BE2C (cell line): Measurements from ENCODE around the gene RAB22A.

Source experiments
- DNase-seq: peaks from one replicate; pipeline ENCODE4 v3.0.0-alpha.2; 2020
- H3K27me3 ChIP-seq: fragments of 250-450 bp; sonication (Bioruptor Pico); 2 replicates; pipeline ENCODE4 v1.5.1; 2020; ENCODE audit warnings: mild to moderate bottlenecking
- H3K36me3 ChIP-seq: fragments of 250-450 bp; sonication (Bioruptor Pico); 2 replicates; pipeline ENCODE4 v1.5.1; 2020; ENCODE audit warnings: mild to moderate bottlenecking
- H3K4me1 ChIP-seq: fragments of 250-450 bp; sonication (Bioruptor Pico); 2 replicates; pipeline ENCODE4 v1.5.1; 2020
- H3K4me3 ChIP-seq: 2 replicates; pipeline ENCODE4 v1.5.1; 2011; ENCODE audit warnings: low read depth, low read length
- H3K9me3 ChIP-seq: fragments of 250-450 bp; sonication (Bioruptor Pico); 2 replicates; pipeline ENCODE4 v1.5.1; 2020
- TF ChIP-seq, protein P1 (sequence below): IDR thresholded peaks from 2 replicates; pipeline ENCODE4 v1.5.1; 2012; ENCODE audit warnings: mild to moderate bottlenecking, low read depth, low read length

RAB22A gene

GRCh38 chr20:58286729-58287128, 22.8 kb upstream of the RAB22A start:
- no peaks in the 10 kb centered on the region for H3K27me3 ChIP-seq
- DNase-seq = no peak
- TF ChIP-seq, protein P1, sequence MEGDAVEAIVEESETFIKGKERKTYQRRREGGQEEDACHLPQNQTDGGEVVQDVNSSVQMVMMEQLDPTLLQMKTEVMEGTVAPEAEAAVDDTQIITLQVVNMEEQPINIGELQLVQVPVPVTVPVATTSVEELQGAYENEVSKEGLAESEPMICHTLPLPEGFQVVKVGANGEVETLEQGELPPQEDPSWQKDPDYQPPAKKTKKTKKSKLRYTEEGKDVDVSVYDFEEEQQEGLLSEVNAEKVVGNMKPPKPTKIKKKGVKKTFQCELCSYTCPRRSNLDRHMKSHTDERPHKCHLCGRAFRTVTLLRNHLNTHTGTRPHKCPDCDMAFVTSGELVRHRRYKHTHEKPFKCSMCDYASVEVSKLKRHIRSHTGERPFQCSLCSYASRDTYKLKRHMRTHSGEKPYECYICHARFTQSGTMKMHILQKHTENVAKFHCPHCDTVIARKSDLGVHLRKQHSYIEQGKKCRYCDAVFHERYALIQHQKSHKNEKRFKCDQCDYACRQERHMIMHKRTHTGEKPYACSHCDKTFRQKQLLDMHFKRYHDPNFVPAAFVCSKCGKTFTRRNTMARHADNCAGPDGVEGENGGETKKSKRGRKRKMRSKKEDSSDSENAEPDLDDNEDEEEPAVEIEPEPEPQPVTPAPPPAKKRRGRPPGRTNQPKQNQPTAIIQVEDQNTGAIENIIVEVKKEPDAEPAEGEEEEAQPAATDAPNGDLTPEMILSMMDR = no peak
- H3K4me1 ChIP-seq = peaks cover 4% of the 10 kb centered on the region; the same call in 1 of the 2 replicates
- H3K36me3 ChIP-seq = peaks cover 5% of the 10 kb centered on the region; the same call in 1 of the 2 replicates
- H3K9me3 ChIP-seq = no peaks in the 10 kb centered on the region
- no peak overlapping the region for H3K4me3 ChIP-seq

DNA sequence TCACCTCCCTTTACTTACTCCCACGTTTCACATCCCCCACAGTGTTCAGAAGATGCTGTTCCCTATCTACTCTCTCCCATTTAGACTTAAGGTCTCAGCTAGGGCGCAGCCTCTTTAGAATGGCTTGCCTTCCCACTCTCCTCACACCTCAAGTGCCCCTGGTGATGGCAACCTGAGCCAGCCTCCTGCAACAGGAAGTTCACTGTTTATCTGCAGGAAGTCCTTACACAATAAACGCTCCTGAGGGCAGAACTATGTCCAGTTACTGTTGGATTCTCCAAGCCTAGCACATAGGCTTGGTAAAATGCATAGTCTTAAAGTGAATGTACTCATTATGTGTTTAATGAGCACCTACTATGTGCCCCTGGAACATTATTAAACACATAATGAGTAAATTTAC, 21.9 kb upstream of the RAB22A start:
- no peak for DNase-seq
- Histone ChIP-seq H3K4me1 (peaks cover 4% of the 10 kb centered on the region; the same call in 1 of the 2 replicates), H3K4me3 (no peak overlapping the region), H3K27me3 (no peaks in the 10 kb centered on the region), H3K9me3 (no peaks in the 10 kb centered on the region), H3K36me3 (peaks cover 5% of the 10 kb centered on the region; the same call in 1 of the 2 replicates)
- TF ChIP-seq, protein P1 = no peak

GRCh38 chr20:58289143-58289542, 20.4 kb upstream of the RAB22A start:
- DNase-seq = no peak
- TF ChIP-seq, protein P1 = no peak
- Histone ChIP-seq H3K27me3 (no peaks in the 10 kb centered on the region), H3K4me1 (peaks cover 10% of the 10 kb centered on the region), H3K4me3 (no peak overlapping the region), H3K9me3 (no peaks in the 10 kb centered on the region), H3K36me3 (peaks cover 5% of the 10 kb centered on the region; the same call in 1 of the 2 replicates)

GRCh38 chr20:58293453-58293852, 16.1 kb upstream of the RAB22A start:
- TF ChIP-seq, protein P1 = no peak
- DNase-seq = peak; percentile 80
- no peaks in the 10 kb centered on the region for H3K27me3 ChIP-seq
- peaks cover 15% of the 10 kb centered on the region for H3K4me1 ChIP-seq
- no peaks in the 10 kb centered on the region for H3K9me3 ChIP-seq
- no peak overlapping the region for H3K4me3 ChIP-seq
- H3K36me3 ChIP-seq = no peaks in the 10 kb centered on the region

DNA sequence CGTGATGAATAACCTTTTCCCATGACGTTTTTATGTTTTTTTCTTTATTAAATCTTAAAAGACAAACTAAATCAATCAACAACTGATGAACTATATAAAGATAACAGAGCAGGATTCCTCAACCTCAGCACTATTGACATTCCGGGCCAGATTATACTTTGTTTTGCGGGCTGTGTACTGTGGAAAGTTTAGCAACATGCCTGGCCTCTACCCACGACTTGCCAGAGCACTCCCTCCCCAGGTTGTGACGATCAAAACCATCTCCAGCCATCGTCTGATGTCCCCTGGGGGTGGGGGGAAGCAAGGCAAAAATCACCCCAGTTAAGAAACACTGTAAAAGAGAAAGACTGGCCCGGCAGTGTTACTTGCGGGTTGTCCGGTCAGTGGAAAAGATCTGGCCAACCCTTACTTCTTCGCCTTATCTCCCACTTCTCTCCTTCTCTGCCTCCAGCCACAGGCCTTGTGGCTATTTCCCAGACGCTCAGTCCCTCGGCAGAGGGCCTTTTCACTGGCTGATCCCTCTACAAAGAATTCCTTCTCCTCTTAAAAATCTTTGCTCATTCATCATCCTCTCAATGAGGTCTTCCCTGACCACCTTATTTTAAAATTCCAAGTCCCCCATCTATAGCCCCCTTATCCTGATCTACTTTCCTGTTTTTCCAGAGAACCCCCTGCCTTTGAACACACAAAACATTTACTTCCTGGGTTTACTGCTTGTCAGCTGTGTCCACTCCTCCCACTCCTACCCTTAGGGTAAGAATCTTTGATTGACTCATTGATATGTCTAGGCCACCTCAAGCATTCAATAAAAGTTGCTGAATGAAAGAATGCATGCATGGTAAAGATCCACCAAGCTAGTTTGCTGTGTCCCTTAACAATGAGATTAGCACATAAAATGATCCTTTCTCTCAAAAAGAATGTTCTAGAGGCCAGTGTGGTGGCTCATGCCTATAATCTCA, 14.7 kb upstream of the RAB22A start:
- H3K4me1 ChIP-seq = peaks cover 15% of the 10 kb centered on the region
- H3K27me3 ChIP-seq = no peaks in the 10 kb centered on the region
- no peak overlapping the region for H3K4me3 ChIP-seq
- H3K9me3 ChIP-seq = no peaks in the 10 kb centered on the region
- H3K36me3 ChIP-seq = no peaks in the 10 kb centered on the region
- TF ChIP-seq, protein P1 = no peak
- no peak for DNase-seq
